IgD-negative memory B cell (primary cell): ENCODE results near the gene TMEM123. TPM values are rescaled to one million over a fixed set of nuclear protein-coding genes. Genes with fewer than 3 reads are reported as not detected.
"Not testable (repeated sequence)": the region's sequence is repeated elsewhere in the genome, so short reads cannot be mapped to it uniquely, and the experiment has no call there.

Source experiments
- H3K27ac Mint-ChIP-seq, 3 donors: one replicate each; pipeline ENCODE4 v1.8.0; 2020 to 2022; ENCODE audit warnings: mild to moderate bottlenecking in 3 of 3, mixed read lengths in 3 of 3, moderate library complexity in 1 of 3
- H3K27me3 Mint-ChIP-seq: one replicate; pipeline ENCODE4 v1.8.0; 2021; ENCODE audit warnings: mixed read lengths
- H3K36me3 Mint-ChIP-seq: one replicate; pipeline ENCODE4 v1.8.0; 2020; ENCODE audit warnings: mild to moderate bottlenecking, mixed read lengths
- H3K4me1 Mint-ChIP-seq, 3 donors: one replicate each; pipeline ENCODE4 v1.8.0; 2020 to 2022; ENCODE audit warnings: mixed read lengths in 3 of 3, mild to moderate bottlenecking in 1 of 3
- H3K4me3 Mint-ChIP-seq, 4 donors: one replicate each; pipeline ENCODE4 v1.8.0; 2020 to 2022; ENCODE audit warnings: mild to moderate bottlenecking in 4 of 4, mixed read lengths in 4 of 4, moderate library complexity in 3 of 4
- H3K9me3 Mint-ChIP-seq, 3 donors: one replicate each; pipeline ENCODE4 v1.8.0; 2020 to 2021; ENCODE audit warnings: mixed read lengths in 3 of 3, mild to moderate bottlenecking in 1 of 3
- polyA plus RNA-seq: library from polyadenylated mRNA; unstranded; fragments of 300-500 nt; fragmentation: Illumina TruSeq; gene quantifications from one replicate; pipeline ENCODE4 v1.2.3, GENCODE V29; 2021

Gene TMEM123
- polyA plus RNA-seq, 1 donor from 2014 or later, result 179 TPM

DNA sequence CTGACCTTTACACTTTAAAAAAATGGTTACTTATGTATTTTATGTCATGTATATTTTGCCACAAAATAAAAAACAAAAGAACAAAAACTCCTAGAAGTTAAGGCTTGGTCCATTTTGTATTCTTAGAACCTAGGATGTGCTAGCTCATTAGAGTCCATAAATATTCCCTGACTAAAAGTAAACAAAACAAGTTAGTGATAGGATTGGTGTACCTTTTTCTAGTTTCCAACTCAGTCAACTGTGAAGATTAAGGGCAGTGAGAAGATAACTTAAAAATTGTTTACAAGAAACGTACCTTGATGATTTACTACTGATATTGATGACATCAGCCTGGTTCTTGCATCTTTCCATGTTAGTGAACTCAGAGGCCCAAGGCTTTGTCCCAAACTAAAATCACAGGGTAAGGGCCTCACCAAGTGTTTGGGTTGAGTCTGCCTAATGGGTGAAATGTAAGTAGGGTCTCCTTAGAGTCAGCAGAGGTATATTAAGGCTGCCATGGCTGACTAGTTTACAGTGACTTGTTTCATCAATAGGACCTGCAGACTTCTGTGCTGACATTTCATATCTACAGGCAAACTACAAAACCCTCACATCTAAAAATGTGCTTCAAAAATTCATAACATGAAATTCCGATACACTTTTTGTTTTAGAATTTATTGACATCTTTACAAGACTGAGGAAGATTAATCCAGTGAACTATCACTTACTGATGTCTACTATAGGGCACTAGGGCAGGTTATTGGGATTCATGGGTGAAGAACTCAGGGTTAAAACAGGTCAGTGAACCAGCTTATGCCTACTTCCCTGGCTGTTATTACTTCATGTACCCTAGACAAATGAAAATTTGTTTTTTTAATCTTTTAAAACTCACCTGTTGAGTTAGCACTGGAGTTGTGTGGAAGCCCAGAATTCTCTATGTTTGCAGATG lies 4.4 kb downstream of the TMEM123 start:
- H3K36me3 Mint-ChIP-seq, result peaks cover 17% of the 10 kb centered on the region

GRCh38 chr11:102447193-102447592 lies 5.4 kb downstream of the TMEM123 start:
- Mint-ChIP-seq H3K27ac (peak overlapping the region in 2 of 3 donors; percentile 22 to 46), H3K27me3 (no peaks in the 10 kb centered on the region), H3K9me3 (no peaks in the 10 kb centered on the region), H3K4me3 (peak overlapping the region in 3 of 4 donors; percentile 20 to 100 (median 64)), H3K4me1 (peaks cover 57 to 80% (median 60%) of the 10 kb centered on the region in 3 donors), H3K36me3 (peaks cover 23% of the 10 kb centered on the region)

More for the DNA sequence above, 4.4 kb downstream of the TMEM123 start:
- H3K27ac Mint-ChIP-seq, result peak overlapping the region in 2 of 3 donors; percentile 22 to 68
- no peaks in the 10 kb centered on the region for H3K9me3 Mint-ChIP-seq
- H3K4me3 Mint-ChIP-seq, result peak overlapping the region in 2 of 4 donors; percentile 47 to 100
- H3K27me3 Mint-ChIP-seq, result no peaks in the 10 kb centered on the region
- H3K4me1 Mint-ChIP-seq, result peaks cover 54 to 70% (median 55%) of the 10 kb centered on the region in 3 donors

GRCh38 chr11:102446606-102447005 lies 6.0 kb downstream of the TMEM123 start:
- Mint-ChIP-seq H3K27ac (peak overlapping the region in 1 of 3 donors; percentile 25), H3K9me3 (no peaks in the 10 kb centered on the region), H3K4me1 (peaks cover 59 to 76% (median 60%) of the 10 kb centered on the region in 3 donors), H3K36me3 (peaks cover 23% of the 10 kb centered on the region), H3K4me3 (peak overlapping the region in 2 of 4 donors; percentile 26 to 100), H3K27me3 (no peaks in the 10 kb centered on the region)

DNA sequence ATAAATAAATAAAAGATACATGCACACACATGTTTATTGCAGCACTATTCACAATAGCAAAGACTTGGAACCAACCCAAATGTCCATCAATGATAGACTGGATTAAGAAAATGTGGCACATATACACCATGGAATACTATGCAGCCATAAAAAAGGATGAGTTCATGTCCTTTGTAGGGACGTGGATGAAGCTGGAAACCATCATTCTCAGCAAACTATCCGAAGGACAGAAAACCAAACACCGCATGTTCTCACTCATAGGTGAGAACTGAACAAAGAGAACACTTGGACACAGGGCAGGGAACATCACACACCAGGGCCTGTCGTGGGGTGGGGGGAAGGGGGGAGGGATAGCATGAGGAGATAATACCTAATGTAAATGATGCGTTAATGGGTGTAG lies 7.9 kb downstream of the TMEM123 start:
- not testable (repeated sequence) for H3K27ac Mint-ChIP-seq, H3K4me3 Mint-ChIP-seq, H3K27me3 Mint-ChIP-seq, H3K9me3 Mint-ChIP-seq
- peaks cover 50 to 74% (median 50%) of the 10 kb centered on the region in 3 donors for H3K4me1 Mint-ChIP-seq
- peaks cover 23% of the 10 kb centered on the region for H3K36me3 Mint-ChIP-seq

DNA sequence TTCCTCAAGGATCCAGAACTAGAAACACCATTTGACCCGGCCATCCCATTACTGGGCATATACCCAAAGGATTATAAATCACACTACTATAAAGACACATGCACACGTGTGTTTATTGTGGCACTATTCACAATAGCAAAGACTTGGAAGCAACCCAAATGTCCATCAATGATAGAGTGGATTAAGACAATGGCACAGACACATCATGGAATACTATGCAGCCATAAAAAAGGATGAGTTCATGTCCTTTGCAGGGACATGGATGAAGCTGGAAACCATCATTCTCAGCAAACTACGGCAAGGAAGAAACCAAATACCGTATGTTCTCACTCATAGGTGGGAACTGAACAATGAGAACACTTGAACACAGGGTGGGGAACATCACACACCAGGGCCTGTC lies 8.4 kb downstream of the TMEM123 start:
- H3K27me3 Mint-ChIP-seq, H3K9me3 Mint-ChIP-seq: not testable (repeated sequence)
- Mint-ChIP-seq H3K36me3 (peaks cover 23% of the 10 kb centered on the region), H3K4me1 (peaks cover 45 to 70% (median 47%) of the 10 kb centered on the region in 3 donors), H3K4me3 (peak overlapping the region in 2 of 4 donors; percentile 44 to 47), H3K27ac (peak overlapping the region in 1 of 3 donors; percentile 10)

- not testable (repeated sequence) for H3K4me3 Mint-ChIP-seq, H3K9me3 Mint-ChIP-seq, H3K27me3 Mint-ChIP-seq, H3K27ac Mint-ChIP-seq
- peaks cover 14% of the 10 kb centered on the region for H3K36me3 Mint-ChIP-seq
- peaks cover 25 to 40% (median 27%) of the 10 kb centered on the region in 3 donors for H3K4me1 Mint-ChIP-seq
These were observed 13.6 kb downstream of the TMEM123 start for GRCh38 chr11:102439063-102439363.

GRCh38 chr11:102438311-102439062 lies 14.1 kb downstream of the TMEM123 start:
- H3K9me3 Mint-ChIP-seq, result peaks cover 0 to 1% (median 0%) of the 10 kb centered on the region in 3 donors
- H3K4me3 Mint-ChIP-seq, result no peak overlapping the region
- H3K27me3 Mint-ChIP-seq, result no peaks in the 10 kb centered on the region
- H3K36me3 Mint-ChIP-seq, result peaks cover 13% of the 10 kb centered on the region
- no peak overlapping the region for H3K27ac Mint-ChIP-seq
- H3K4me1 Mint-ChIP-seq, result peaks cover 20 to 40% (median 23%) of the 10 kb centered on the region in 3 donors

GRCh38 chr11:102437727-102438126 lies 14.8 kb downstream of the TMEM123 start:
- Mint-ChIP-seq H3K36me3 (peaks cover 9% of the 10 kb centered on the region), H3K4me3 (no peak overlapping the region), H3K4me1 (peaks cover 13 to 32% (median 19%) of the 10 kb centered on the region in 3 donors), H3K27me3 (no peaks in the 10 kb centered on the region), H3K27ac (no peak overlapping the region), H3K9me3 (peaks cover 0 to 1% (median 0%) of the 10 kb centered on the region in 3 donors)

GRCh38 chr11:102436976-102437375 lies 15.6 kb downstream of the TMEM123 start:
- Mint-ChIP-seq H3K9me3 (peaks cover 4 to 5% (median 4%) of the 10 kb centered on the region in 3 donors), H3K27ac (no peak overlapping the region), H3K27me3 (no peaks in the 10 kb centered on the region), H3K36me3 (peaks cover 13% of the 10 kb centered on the region), H3K4me3 (no peak overlapping the region), H3K4me1 (peaks cover 13 to 30% (median 17%) of the 10 kb centered on the region in 3 donors)

GRCh38 chr11:102436561-102436960 lies 16.0 kb downstream of the TMEM123 start:
- peaks cover 6 to 7% (median 6%) of the 10 kb centered on the region in 3 donors for H3K9me3 Mint-ChIP-seq
- H3K4me1 Mint-ChIP-seq, result peaks cover 12 to 35% (median 21%) of the 10 kb centered on the region in 3 donors
- no peaks in the 10 kb centered on the region for H3K27me3 Mint-ChIP-seq
- H3K4me3 Mint-ChIP-seq, result no peak overlapping the region
- H3K36me3 Mint-ChIP-seq, result peaks cover 16% of the 10 kb centered on the region
- H3K27ac Mint-ChIP-seq, result no peak overlapping the region

DNA sequence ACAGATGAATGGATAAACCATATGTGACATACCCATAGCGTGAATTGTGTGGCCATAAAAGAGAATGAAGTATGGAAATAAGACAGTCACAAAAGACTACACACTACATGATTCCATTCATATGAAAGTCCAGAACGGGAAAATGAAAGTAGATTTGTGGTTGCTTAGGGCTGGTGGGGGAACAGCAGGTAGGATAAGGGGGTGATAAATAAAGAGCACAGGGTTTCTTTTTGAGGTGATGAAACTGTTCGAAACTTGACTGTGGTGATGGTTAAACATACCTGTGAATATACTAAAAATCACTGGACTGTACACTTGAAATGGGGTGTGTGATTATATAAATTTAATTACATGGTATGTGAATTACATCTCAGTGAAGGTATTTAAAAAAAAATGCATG lies 16.9 kb downstream of the TMEM123 start:
- Mint-ChIP-seq H3K36me3 (peaks cover 16% of the 10 kb centered on the region), H3K27me3 (peaks cover under 1% of the 10 kb centered on the region), H3K9me3 (peaks cover 6 to 7% (median 6%) of the 10 kb centered on the region in 3 donors), H3K4me1 (peaks cover 10 to 32% (median 24%) of the 10 kb centered on the region in 3 donors), H3K4me3 (no peak overlapping the region), H3K27ac (no peak overlapping the region)

GRCh38 chr11:102433571-102433970 lies 19.0 kb downstream of the TMEM123 start:
- H3K4me3 Mint-ChIP-seq, H3K27me3 Mint-ChIP-seq, H3K9me3 Mint-ChIP-seq: not testable (repeated sequence)
- peaks cover 18% of the 10 kb centered on the region for H3K36me3 Mint-ChIP-seq
- peak overlapping the region in 1 of 3 donors; percentile 17 for H3K27ac Mint-ChIP-seq
- H3K4me1 Mint-ChIP-seq, result peaks cover 25 to 37% (median 33%) of the 10 kb centered on the region in 3 donors

GRCh38 chr11:102432560-102432959 lies 20.0 kb downstream of the TMEM123 start:
- H3K36me3 Mint-ChIP-seq, result peaks cover 16% of the 10 kb centered on the region
- H3K27me3 Mint-ChIP-seq, H3K9me3 Mint-ChIP-seq, H3K27ac Mint-ChIP-seq, H3K4me3 Mint-ChIP-seq: not testable (repeated sequence)
- peaks cover 25 to 35% (median 28%) of the 10 kb centered on the region in 3 donors for H3K4me1 Mint-ChIP-seq

GRCh38 chr11:102431404-102431803 lies 21.2 kb downstream of the TMEM123 start:
- Mint-ChIP-seq H3K36me3 (peaks cover 16% of the 10 kb centered on the region), H3K4me1 (peaks cover 28 to 37% (median 31%) of the 10 kb centered on the region in 3 donors), H3K27ac (no peak overlapping the region), H3K9me3 (peaks cover 6 to 9% (median 6%) of the 10 kb centered on the region in 3 donors), H3K27me3 (peaks cover 2% of the 10 kb centered on the region), H3K4me3 (peak overlapping the region in 1 of 4 donors; percentile 5)
